Suprapubic skin (tissue), 4 donors: ENCODE data around the gene CHIT1.

Source experiments
- CTCF ChIP-seq, 2 donors: fragments of 200-600 bp in 1 of 2; fragments of 450-650 bp in 1 of 2; sonication (generic) in 1 of 2; IDR thresholded peaks; one replicate each; pipeline ENCODE4 v1.5.1; 2016 to 2019; ENCODE audit warnings: antibody characterized with exemption in 2 of 2, mild to moderate bottlenecking in 1 of 2, moderate library complexity in 1 of 2
- POLR2A ChIP-seq, 2 donors: fragments of 450-650 bp; IDR thresholded peaks; one replicate each; pipeline ENCODE4 v1.6.1; 2017; ENCODE audit warnings: antibody characterized with exemption in 2 of 2, mild to moderate bottlenecking in 2 of 2, moderate library complexity in 2 of 2
- POLR2AphosphoS5 ChIP-seq, 3 donors: sonication (generic); formaldehyde crosslinking; IDR thresholded peaks; one replicate each; pipeline ENCODE4 v1.6.1; 2017; ENCODE audit warnings: antibody characterized with exemption in 3 of 3

GRCh38 chr1:203252678-203253077, 23.2 kb upstream of the CHIT1 start:
- TF ChIP-seq CTCF (IDR thresholded peaks at IDR 0.05), result no peak
- TF ChIP-seq POLR2A (IDR thresholded peaks at IDR 0.05), result no peak
- TF ChIP-seq POLR2AphosphoS5 (IDR thresholded peaks at IDR 0.05), result no peak
